ENCODE measurements around the gene FBXW10B. TPM values are rescaled to one million over a fixed set of nuclear protein-coding genes. Genes with fewer than 3 reads are reported as not detected.

Gene FBXW10B
- total RNA-seq, 1 experiment from 2014 or later, result 1.7 TPM

Other genes starting within 250 kb of the FBXW10B start
- gene CDRT4, start 152.1 kb downstream of the FBXW10B start, total RNA-seq (2014; rRNA removed; shearing (Covaris generic)), result 0.24 TPM in 1 of 2 replicates, not detected in the other
- gene TVP23C, start 56.2 kb downstream of the FBXW10B start, total RNA-seq (2014; rRNA removed; shearing (Covaris generic)), result 0.28 and 4.4 TPM in 2 replicates
- 56.9 and 111 TPM in 2 replicates for gene TRIM16, start 64.6 kb upstream of the FBXW10B start, total RNA-seq (2014; rRNA removed; shearing (Covaris generic))
- gene ZNF286A, start 80.0 kb upstream of the FBXW10B start, total RNA-seq (2014; rRNA removed; shearing (Covaris generic)), result 22.1 and 30.4 TPM in 2 replicates
- not detected in 2 replicates for gene TBC1D26, start 112.6 kb upstream of the FBXW10B start, total RNA-seq (2014; rRNA removed; shearing (Covaris generic))